ENCODE measurements around the gene ALLC. TPM values are rescaled to one million over a fixed set of nuclear protein-coding genes. Genes with fewer than 3 reads are reported as not detected.
A peak's percentile ranks its signal among the peaks of the same experiment; 100 is the strongest.
"Not testable (repeated sequence)": the region's sequence is repeated elsewhere in the genome, so short reads cannot be mapped to it uniquely, and the experiment has no call there.

The ALLC gene
- total RNA-seq = not detected

GRCh38 chr2:3657881-3658280 is at the start of gene ALLC:
Gene ALLC, plus strand, starts transcription at chr2:3658200. Its CDS starts 12,958 bp downstream, at chr2:3671158.
- Mint-ChIP-seq H3K9me3 (peaks cover 9% of the 10 kb centered on the region), H3K27me3 (no peaks in the 10 kb centered on the region), H3K4me1 (peaks cover 11% of the 10 kb centered on the region), H3K4me3 (no peak within 1 kb of the TSS), H3K36me3 (ENCODE audit: low read depth) (no peaks in the 10 kb centered on the region), H3K27ac (peak within 1 kb of the TSS; percentile 70)
- no peak for ATAC-seq (replicated peaks)

DNA sequence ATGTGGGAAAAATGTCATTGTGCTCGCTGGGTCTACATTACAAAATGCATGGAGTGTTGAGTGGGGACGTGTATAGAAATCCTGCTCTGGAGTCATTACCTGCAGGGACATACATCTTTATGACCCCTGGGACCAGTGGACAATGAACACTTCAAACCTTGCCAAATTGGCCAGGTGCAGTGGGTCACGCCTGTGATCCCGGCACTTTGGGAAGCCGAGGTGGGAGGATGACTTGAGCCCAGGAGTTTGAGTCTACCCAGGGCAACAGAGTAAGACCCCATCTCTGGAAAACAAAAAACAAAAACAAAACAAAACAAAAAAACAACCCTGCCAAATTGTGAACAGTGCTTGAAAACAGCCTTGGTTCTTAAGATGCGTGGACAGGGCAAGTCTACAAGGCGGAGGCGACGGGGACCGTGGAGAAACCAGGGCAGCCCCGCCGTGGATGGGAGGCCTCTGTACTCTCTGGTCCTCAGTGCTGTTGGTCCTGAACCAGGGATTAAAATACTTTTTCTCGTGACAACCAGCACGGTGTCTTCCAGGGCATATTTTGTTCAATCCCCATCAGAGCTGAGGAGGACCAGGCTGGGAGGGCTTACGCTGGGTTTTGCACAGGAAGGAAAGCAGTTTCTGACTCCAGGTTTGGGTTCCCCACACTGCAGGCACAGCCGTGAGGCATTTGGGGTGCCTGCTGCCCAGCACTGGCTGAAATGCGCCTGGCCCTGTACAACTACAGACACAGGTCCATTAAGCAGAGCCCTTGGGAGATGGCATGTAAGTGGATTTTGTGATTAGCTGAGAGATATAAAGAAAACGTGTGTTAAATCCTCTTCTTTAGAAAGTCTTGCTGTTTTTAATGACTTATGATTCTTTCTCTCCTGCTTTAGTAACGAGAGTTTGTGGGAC is 49.4 kb upstream of the ALLC start:
- Mint-ChIP-seq H3K9me3 (no peaks in the 10 kb centered on the region), H3K36me3 (ENCODE audit: low read depth) (no peaks in the 10 kb centered on the region), H3K27me3 (peaks cover 7% of the 10 kb centered on the region), H3K27ac (no peak overlapping the region), H3K4me1 (no peaks in the 10 kb centered on the region), H3K4me3 (no peak overlapping the region)
- no peak for ATAC-seq (replicated peaks)

- not testable (repeated sequence) for H3K4me1 Mint-ChIP-seq
Measured at GRCh38 chr2:3609279-3609673, 48.7 kb upstream of the ALLC start.

GRCh38 chr2:3610415-3610814 is 47.6 kb upstream of the ALLC start:
- ATAC-seq (replicated peaks) = no peak
- no peaks in the 10 kb centered on the region for H3K9me3 Mint-ChIP-seq
- peaks cover 7% of the 10 kb centered on the region for H3K27me3 Mint-ChIP-seq

More at GRCh38 chr2:3609279-3609673, 48.7 kb upstream of the ALLC start:
- not testable (repeated sequence) for H3K36me3 Mint-ChIP-seq (ENCODE audit: low read depth); H3K9me3 Mint-ChIP-seq; H3K4me3 Mint-ChIP-seq; H3K27ac Mint-ChIP-seq; H3K27me3 Mint-ChIP-seq; ATAC-seq (replicated peaks)

GRCh38 chr2:3610881-3611505 is 47.0 kb upstream of the ALLC start:
- Mint-ChIP-seq H3K4me1 (no peaks in the 10 kb centered on the region), H3K4me3 (no peak overlapping the region)

More at GRCh38 chr2:3610415-3610814, 47.6 kb upstream of the ALLC start:
- no peaks in the 10 kb centered on the region for H3K36me3 Mint-ChIP-seq (ENCODE audit: low read depth)
- no peak overlapping the region for H3K4me3 Mint-ChIP-seq
- H3K27ac Mint-ChIP-seq = no peak overlapping the region
- no peaks in the 10 kb centered on the region for H3K4me1 Mint-ChIP-seq

GRCh38 chr2:3611589-3611988 is 46.4 kb upstream of the ALLC start:
- Mint-ChIP-seq H3K27me3 (peaks cover 7% of the 10 kb centered on the region), H3K27ac (no peak overlapping the region)
- no peak for ATAC-seq (replicated peaks)

More at GRCh38 chr2:3610881-3611505, 47.0 kb upstream of the ALLC start:
- Mint-ChIP-seq H3K27me3 (peaks cover 7% of the 10 kb centered on the region), H3K9me3 (no peaks in the 10 kb centered on the region), H3K27ac (no peak overlapping the region), H3K36me3 (ENCODE audit: low read depth) (no peaks in the 10 kb centered on the region)
- ATAC-seq (replicated peaks) = no peak

DNA sequence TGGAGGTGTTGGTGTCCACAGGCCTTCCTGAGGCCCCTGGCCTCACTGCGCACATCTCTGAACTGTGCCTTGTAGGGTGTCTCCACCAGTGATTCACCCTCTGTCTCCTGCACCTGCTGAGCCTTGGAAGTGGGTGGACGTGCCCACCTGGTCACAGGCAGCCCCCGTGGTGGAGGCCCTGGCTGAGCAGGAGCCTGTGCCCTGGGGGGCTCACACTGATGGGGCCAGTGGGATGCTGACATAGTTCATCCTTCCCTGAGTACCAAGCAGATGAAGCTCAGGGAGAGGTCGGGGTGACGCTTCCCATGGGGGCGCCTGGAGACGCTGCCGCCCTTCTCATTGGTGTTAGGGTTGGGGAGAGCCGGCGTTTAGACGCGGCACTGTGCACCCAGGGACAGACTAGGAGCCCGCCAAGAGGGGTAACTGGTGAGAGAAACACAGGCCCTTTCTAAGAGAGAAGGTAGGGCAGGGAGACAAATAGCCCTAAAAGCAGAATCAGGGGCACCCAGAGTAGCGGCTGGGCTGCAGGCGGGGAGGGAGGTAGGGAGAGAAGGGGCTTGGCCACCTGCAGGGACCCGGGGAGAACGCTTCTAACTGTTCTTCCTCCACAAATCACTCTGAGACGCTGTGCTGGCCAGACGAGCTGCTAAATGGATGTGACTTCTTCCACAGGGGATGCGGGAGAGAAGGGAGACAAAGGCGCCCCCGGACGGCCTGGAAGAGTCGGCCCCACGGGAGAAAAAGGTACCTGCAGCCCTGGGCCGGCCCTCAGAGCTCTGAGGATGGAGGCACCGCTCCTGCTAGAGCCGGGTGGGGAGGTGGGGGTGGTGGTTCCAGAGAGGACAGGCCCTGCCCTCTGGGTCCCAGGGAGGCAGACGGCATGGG is 45.1 kb upstream of the ALLC start:
- Mint-ChIP-seq H3K4me1 (no peaks in the 10 kb centered on the region), H3K36me3 (ENCODE audit: low read depth) (no peaks in the 10 kb centered on the region), H3K9me3 (no peaks in the 10 kb centered on the region), H3K27ac (no peak overlapping the region), H3K27me3 (peaks cover 5% of the 10 kb centered on the region), H3K4me3 (no peak overlapping the region)
- no peak for ATAC-seq (replicated peaks)

More at GRCh38 chr2:3611589-3611988, 46.4 kb upstream of the ALLC start:
- Mint-ChIP-seq H3K9me3 (no peaks in the 10 kb centered on the region), H3K4me1 (no peaks in the 10 kb centered on the region), H3K36me3 (ENCODE audit: low read depth) (no peaks in the 10 kb centered on the region), H3K4me3 (no peak overlapping the region)

- Mint-ChIP-seq H3K4me3 (no peak overlapping the region), H3K4me1 (no peaks in the 10 kb centered on the region), H3K9me3 (no peaks in the 10 kb centered on the region), H3K27ac (no peak overlapping the region), H3K36me3 (ENCODE audit: low read depth) (no peaks in the 10 kb centered on the region), H3K27me3 (peaks cover 4% of the 10 kb centered on the region)
- ATAC-seq (replicated peaks) = no peak
Measured at GRCh38 chr2:3613524-3613905, 44.5 kb upstream of the ALLC start.

DNA sequence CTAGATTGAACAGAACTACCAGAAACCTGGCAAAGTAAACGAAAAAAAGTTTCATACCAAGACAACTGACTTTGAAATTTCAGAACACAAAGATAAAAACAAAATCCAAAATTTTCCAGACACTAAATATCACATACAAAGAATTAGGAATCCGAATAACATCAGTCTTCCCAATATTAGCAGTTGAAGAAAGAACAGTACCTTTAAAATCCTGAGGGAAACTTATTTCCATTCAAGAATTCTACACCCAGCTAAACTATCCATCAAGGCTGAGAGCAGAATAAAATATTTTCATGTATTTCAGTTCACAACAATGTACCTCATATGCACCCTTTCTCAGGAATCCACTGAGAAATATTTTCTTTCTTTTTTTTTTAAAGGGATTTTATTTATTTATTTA is 43.3 kb upstream of the ALLC start:
- not testable (repeated sequence) for H3K27me3 Mint-ChIP-seq; H3K27ac Mint-ChIP-seq; H3K9me3 Mint-ChIP-seq; ATAC-seq (replicated peaks); H3K36me3 Mint-ChIP-seq (ENCODE audit: low read depth); H3K4me1 Mint-ChIP-seq; H3K4me3 Mint-ChIP-seq

DNA sequence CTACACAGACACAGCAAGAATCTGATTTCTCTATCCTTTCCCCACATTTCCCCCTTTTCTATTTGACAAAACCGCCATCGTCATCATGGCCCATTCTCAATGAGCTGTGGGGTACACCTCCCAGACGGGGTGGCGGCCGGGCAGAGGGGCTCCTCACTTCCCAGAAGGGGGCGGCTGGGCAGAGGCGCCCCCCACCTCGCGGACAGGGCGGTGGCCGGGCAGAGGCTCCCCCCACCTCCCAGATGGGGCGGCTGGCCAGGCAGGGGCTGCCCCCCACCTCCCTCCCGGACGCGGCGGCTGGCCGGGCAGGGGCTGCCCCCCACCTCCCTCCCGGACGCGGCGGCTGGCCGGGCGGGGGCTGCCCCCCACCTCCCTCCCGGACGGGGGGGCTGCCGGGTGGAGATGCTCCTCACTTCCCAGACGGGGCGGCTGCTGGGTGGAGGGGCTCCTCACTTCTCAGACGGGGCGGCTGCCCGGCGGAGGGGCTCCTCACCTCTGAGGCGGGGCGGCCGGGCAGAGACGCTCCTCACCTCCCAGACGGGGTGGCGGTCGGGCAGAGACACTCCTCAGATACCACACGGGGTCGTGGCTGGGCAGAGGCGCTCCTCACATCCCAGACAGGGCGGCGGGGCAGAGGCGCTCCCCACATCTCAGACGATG is 42.3 kb upstream of the ALLC start:
- not testable (repeated sequence) for H3K4me3 Mint-ChIP-seq; H3K27ac Mint-ChIP-seq; H3K4me1 Mint-ChIP-seq; H3K36me3 Mint-ChIP-seq (ENCODE audit: low read depth); H3K9me3 Mint-ChIP-seq; ATAC-seq (replicated peaks); H3K27me3 Mint-ChIP-seq

DNA sequence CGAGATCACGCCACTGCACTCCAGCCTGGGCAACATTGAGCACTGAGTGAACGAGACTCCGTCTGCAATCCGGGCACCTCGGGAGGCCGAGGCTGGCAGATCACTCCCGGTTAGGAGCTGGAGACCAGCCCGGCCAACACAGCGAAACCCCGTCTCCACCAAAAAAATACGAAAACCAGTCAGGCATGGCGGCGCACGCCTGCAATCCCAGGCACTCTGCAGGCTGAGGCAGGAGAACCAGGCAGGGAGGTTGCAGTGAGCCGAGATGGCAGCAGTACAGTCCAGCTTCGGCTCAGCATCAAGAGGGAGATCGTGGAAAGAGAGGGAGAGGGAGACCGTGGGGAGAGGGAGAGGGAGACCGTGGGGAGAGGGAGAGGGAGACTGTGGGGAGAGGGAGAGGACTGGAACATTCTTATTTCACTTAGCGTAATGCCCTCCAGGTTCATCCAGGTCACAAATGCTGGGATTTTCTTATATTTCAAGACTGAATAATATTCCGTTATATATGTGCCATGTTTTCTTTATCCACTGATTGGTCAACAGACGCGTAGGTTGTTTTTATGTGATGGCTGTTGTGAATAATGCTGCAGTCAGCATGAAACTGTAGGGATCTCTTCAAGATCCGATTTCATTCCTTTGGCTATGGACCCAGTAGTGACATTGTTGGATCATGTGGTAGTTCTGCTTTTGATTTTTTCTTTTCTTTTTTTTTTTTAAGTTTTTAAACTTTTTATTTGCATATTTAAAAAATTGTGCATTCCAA is 41.4 kb upstream of the ALLC start:
- not testable (repeated sequence) for H3K9me3 Mint-ChIP-seq; ATAC-seq (replicated peaks); H3K27ac Mint-ChIP-seq; H3K4me3 Mint-ChIP-seq; H3K36me3 Mint-ChIP-seq (ENCODE audit: low read depth); H3K27me3 Mint-ChIP-seq; H3K4me1 Mint-ChIP-seq

DNA sequence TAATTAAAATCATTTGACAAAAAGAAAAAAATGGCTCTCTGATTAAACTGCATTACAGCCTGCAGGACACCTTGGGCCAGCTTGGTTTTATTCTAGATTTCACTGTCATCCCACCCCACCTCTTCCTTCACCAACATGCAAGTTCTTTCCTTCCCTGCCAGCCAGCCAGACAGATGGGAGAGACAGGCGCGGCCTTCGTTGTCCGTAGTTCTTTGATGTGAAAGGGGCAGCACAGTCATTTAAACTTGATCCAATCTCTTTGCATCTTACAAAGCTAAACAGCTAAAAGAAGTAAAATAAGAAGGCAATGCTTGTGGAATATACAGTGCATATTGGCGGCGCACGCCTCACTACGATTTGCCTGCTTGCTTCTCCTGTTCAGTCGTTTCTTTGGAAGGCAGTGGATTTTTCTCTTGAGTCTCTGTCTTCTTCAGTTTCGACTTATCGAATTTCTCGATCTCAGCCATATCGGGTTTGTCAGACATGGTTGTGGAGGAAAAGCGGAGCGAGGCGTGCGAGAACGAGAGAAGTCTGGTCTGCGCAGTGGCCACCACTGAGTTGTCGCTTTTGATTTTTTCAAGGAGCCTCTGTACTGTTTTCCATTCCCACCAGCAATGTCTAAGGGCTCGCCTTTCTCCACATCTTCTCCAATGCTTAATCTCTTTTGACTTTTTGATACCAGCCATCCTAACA is 40.7 kb upstream of the ALLC start:
- no peaks in the 10 kb centered on the region for H3K36me3 Mint-ChIP-seq (ENCODE audit: low read depth)
- no peaks in the 10 kb centered on the region for H3K4me1 Mint-ChIP-seq
- no peak for ATAC-seq (replicated peaks)
- H3K4me3 Mint-ChIP-seq = no peak overlapping the region
- no peak overlapping the region for H3K27ac Mint-ChIP-seq
- peaks cover 3% of the 10 kb centered on the region for H3K27me3 Mint-ChIP-seq
- no peaks in the 10 kb centered on the region for H3K9me3 Mint-ChIP-seq

DNA sequence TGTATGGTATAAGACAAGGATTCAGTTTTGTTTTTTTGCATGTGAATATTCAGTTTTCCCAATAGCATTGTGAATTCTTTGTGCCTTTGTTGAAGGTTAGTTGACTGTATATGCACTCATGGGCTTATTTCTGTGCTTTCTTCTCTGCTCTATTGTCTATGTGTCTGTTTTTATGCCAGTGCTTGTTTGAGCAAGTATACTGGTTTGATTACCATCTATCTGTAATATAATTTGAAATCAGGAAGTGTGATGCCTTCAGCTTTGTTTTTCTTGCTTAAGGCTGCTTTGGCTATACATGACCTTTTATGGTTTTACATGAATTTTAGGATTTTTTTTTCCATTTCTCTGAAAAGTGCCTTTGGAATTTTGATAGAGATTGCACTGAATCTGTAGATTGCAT is 39.6 kb upstream of the ALLC start:
- Mint-ChIP-seq H3K36me3 (ENCODE audit: low read depth) (no peaks in the 10 kb centered on the region), H3K27ac (no peak overlapping the region), H3K9me3 (no peaks in the 10 kb centered on the region), H3K27me3 (peaks cover 3% of the 10 kb centered on the region), H3K4me3 (no peak overlapping the region), H3K4me1 (no peaks in the 10 kb centered on the region)
- no peak for ATAC-seq (replicated peaks)
